Sciatic nerve (tissue), 2 donors: Measurements from ENCODE around the gene GZMM. TPM values are rescaled to one million over a fixed set of nuclear protein-coding genes. Genes with fewer than 3 reads are reported as not detected.

ENCODE experiments used
- ATAC-seq: fragments of 200-7000 bp; cut with Tn5 transposase; one replicate; pipeline ENCODE4 v1.9.1; 2020; ENCODE audit warnings: mild to moderate bottlenecking, moderate library complexity
- DNase-seq: peaks from one replicate; pipeline ENCODE4 v3.0.0-alpha.2; 2020; ENCODE audit warnings: low spot score
- intact Hi-C: fragments of 100-400 bp; cut with DNase I; formaldehyde crosslinking; loops from one replicate; pipeline ENCODE4 v1.14.2; 2022
- total RNA-seq: library from RNA; stranded (reverse); fragmentation: NEBNext Ultra II Directional; extraction: Animal tissue kit (Norgen Biotek cat#: 25700); gene quantifications from one replicate; pipeline ENCODE4 v1.2.1, GENCODE V29; 2021
- donor health status: DM: no; HTN: no; CAD: no.
- donor health status: DM: no; HTN: no; CAD: no.

The GZMM gene
- total RNA-seq, 1 donor from 2014 or later: 1.4 TPM

GRCh38 chr19:590396-590745 lies 46.5 kb downstream of the GZMM start:
- intact Hi-C loops: no loop called here

GRCh38 chr19:590750-591098 lies 46.9 kb downstream of the GZMM start:
- ATAC-seq (no peak), DNase-seq (no peak)
- intact Hi-C loops: no loop called here

More at GRCh38 chr19:590396-590745, 46.5 kb downstream of the GZMM start:
- no peak for ATAC-seq
- DNase-seq: no peak

DNA sequence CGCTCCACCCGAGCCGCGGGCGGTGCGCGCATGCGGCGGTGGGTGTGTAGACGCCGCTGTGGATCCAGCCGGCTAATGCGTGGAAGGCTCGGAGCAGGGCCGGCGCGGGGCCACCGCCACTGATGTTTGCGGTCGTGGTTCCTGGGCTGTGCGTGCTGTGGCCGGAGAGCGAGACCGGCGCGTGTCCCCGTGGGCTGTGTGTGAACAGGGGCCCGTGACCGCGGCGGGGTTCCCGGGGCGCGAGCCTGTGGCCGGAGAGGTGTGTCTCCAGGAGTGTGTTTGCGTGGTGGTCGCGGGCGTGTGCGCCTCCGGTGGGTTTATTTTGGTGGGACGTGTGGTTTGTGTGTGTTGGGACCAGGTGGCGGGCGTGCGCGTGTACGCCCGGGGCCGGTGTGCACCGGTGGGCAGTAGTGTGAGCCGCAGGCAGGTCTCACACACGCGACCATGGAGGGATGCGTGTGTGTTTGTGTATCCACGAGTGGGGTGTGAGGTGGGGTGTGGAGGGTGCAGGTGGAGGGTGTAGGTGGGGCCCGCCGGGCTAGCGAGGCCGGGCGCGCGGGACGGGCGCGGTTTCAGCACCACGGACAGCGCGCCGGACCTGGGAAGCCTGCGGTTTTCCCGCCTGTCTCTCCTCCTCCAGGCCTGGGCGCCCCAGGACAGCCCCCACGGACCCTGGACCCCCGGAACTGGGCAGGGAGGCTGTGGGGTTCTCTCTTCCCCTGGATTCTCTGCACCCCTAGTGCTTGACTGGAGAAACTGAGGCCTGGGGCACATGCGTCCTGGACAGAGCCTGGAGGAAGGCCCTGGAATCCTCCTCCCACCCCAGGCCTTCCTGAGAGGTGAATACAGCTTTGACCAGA lies 47.5 kb downstream of the GZMM start:
- ATAC-seq: peak; percentile 55

DNA sequence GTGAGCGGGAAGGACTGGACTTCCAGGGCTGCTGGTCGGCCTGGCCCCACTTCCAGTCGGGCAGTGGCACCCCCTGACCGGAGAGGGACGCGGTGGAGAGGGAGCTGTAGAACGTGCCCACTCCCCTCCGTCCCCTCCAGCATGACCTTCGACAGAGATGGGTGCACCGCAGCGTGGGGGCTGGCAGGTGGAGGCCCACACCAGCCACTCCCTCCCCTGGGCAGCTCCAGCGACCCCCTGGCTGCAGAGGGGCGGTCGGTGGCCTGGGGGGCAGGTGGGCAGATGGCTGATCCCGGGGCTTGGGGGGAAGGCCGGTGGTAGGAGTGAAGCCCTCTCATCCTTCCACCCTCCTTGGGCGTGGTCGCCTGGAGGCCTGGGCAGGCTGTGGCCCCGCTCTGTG lies 48.2 kb downstream of the GZMM start:
- no peak for DNase-seq
- intact Hi-C loops: no loop called here
- peak; percentile 11 for ATAC-seq

More for the DNA sequence above, 47.5 kb downstream of the GZMM start:
- no peak for DNase-seq
- intact Hi-C loops: no loop called here

DNA sequence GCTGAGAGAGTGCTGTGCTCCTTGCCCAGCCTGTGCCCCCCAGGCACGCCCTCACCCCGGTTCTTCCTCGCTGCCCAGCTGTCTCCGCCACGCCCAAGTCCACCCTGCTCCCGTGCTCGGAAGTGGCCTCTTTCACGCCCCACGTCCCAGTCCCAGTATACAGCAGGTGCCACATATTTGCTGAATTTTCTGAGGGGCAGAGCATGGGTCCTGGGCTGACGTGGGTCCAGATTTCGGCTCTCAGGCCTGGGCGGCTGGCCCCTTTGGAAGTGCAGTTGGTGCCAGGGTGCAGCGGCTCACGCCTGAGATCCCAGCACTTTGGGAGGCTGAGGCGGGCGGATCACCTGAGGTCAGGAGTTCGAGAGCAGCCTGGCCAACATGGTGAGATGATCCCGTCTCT lies 49.2 kb downstream of the GZMM start:
- intact Hi-C loops: no loop called here
- ATAC-seq (no peak), DNase-seq (no peak)

- ATAC-seq (no peak), DNase-seq (no peak)
- intact Hi-C loops: no loop called here
Measured at GRCh38 chr19:593505-593904, 49.7 kb downstream of the GZMM start.

DNA sequence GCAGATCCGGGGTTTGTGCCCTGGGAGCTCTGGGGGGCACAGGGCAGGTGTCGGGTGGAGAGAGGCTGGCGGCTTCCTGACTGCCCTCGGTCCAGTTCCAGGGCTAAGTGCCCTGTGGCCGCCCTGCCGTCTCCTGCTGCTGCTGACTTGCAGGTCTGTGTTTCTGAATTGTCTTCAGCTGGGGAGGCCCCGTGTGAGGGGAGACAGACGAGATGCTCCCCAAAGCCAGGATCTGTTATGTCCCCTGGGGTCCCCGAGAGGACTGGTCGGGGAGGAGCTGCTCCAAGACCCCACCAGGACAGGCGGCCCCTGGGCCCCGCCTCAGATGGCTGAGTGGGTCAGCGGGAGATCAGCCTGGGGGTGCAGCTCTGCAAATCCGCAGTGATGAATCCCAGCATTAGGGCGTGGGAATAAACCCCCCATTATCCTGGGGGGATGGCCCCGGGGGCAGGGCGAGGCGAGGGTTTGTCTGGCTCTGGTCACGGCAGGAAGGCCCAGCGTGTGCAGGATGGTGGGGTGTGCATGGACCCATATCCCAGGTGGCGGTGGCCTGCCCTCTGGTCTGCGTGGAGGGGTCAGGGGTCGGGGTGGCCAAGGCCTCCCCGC lies 50.5 kb downstream of the GZMM start:
- intact Hi-C loops: no loop called here
- DNase-seq (no peak), ATAC-seq (no peak)

GRCh38 chr19:595326-596262 lies 51.7 kb downstream of the GZMM start:
- intact Hi-C loops: no loop called here
- ATAC-seq (no peak), DNase-seq (no peak)

DNA sequence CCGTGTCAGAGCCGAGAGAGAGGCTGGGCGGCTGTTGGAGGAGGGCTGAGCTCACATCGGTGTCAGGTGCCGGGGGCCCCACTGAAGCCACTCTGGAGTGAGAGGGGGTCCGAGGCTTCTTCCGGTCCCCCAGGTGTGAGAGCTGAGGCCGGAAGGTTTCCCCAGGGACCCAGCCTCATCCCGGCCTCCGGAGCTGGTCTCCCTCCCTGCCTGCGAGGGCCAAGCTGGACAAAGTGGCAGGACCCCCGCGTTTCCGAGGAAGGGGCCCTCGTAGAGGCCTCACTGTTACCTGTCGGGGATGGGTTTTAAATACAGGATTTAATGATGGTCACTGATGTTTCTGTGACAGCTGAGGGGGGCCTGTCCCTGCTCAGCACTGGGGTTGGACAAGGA lies 52.4 kb downstream of the GZMM start:
- ATAC-seq: no peak
- no peak for DNase-seq
- intact Hi-C loops: no loop called here

GRCh38 chr19:597406-598315 lies 53.8 kb downstream of the GZMM start:
- DNase-seq: no peak
- intact Hi-C loops: no loop called here
- ATAC-seq: no peak

Other genes starting within 250 kb of the GZMM start
- gene MIER2, start 199.3 kb upstream of the GZMM start, total RNA-seq: 24.5 TPM
- 2.8 TPM for gene C2CD4C, start 134.9 kb upstream of the GZMM start, total RNA-seq
- gene SHC2, start 83.0 kb upstream of the GZMM start, total RNA-seq: 31.6 TPM
- 1.1 TPM for gene MADCAM1, start 47.6 kb upstream of the GZMM start, total RNA-seq
- 18.5 TPM for gene TPGS1, start 36.6 kb upstream of the GZMM start, total RNA-seq
- gene CDC34, start 12.3 kb upstream of the GZMM start, total RNA-seq: 40.2 TPM
- 246 TPM for gene BSG, start 28.5 kb downstream of the GZMM start, total RNA-seq
- gene HCN2, start 45.8 kb downstream of the GZMM start, total RNA-seq: 0.27 TPM
- 36.1 TPM for gene POLRMT, start 89.5 kb downstream of the GZMM start, total RNA-seq
- gene FGF22, start 95.8 kb downstream of the GZMM start, total RNA-seq: 3.2 TPM
- gene RNF126, start 119.2 kb downstream of the GZMM start, total RNA-seq: 33.1 TPM
- gene FSTL3, start 132.3 kb downstream of the GZMM start, total RNA-seq: 108 TPM
- gene PRSS57, start 151.4 kb downstream of the GZMM start, total RNA-seq: not detected
- gene PALM, start 164.9 kb downstream of the GZMM start, total RNA-seq: 130 TPM
- 0.45 TPM for gene MISP, start 207.1 kb downstream of the GZMM start, total RNA-seq